Measurements from ENCODE around the gene SGPL1.
A peak's percentile ranks its signal among the peaks of the same experiment; 100 is the strongest.

Gene SGPL1

DNA sequence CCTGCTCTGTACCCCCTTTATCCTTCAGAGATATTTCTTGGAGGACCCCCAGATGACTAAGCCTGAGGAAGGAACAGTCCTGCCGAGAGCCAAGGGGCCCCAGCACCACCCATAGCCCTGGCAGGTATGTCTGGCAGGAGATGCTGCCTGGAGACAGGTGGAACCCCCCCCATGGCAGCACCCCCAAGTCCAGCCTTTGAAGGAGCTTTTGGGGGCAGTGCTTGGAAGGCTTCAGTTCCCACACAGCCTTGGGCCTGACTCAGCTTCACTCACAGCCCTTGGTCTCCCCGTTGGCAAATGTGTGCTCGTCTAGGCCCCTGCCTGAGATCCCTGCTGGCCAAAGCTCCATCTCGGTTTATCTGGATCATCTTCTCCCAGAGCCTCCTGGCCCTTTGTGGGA, 95.6 kb downstream of the SGPL1 start:
- H3K27ac Mint-ChIP-seq: no peak overlapping the region
- no peak overlapping the region for H3K4me3 Mint-ChIP-seq
- H3K27me3 Mint-ChIP-seq (ENCODE audit: low read depth): peaks cover 29% of the 10 kb centered on the region
- TF ChIP-seq, protein P1, sequence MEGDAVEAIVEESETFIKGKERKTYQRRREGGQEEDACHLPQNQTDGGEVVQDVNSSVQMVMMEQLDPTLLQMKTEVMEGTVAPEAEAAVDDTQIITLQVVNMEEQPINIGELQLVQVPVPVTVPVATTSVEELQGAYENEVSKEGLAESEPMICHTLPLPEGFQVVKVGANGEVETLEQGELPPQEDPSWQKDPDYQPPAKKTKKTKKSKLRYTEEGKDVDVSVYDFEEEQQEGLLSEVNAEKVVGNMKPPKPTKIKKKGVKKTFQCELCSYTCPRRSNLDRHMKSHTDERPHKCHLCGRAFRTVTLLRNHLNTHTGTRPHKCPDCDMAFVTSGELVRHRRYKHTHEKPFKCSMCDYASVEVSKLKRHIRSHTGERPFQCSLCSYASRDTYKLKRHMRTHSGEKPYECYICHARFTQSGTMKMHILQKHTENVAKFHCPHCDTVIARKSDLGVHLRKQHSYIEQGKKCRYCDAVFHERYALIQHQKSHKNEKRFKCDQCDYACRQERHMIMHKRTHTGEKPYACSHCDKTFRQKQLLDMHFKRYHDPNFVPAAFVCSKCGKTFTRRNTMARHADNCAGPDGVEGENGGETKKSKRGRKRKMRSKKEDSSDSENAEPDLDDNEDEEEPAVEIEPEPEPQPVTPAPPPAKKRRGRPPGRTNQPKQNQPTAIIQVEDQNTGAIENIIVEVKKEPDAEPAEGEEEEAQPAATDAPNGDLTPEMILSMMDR (IDR thresholded peaks at IDR 0.05; ENCODE audit: unreplicated experiment in 3 of 3): no peak
- peaks cover 42% of the 10 kb centered on the region for H3K4me1 Mint-ChIP-seq
- H3K9me3 Mint-ChIP-seq: no peaks in the 10 kb centered on the region
- H3K36me3 Mint-ChIP-seq (ENCODE audit: low read depth): no peaks in the 10 kb centered on the region

DNA sequence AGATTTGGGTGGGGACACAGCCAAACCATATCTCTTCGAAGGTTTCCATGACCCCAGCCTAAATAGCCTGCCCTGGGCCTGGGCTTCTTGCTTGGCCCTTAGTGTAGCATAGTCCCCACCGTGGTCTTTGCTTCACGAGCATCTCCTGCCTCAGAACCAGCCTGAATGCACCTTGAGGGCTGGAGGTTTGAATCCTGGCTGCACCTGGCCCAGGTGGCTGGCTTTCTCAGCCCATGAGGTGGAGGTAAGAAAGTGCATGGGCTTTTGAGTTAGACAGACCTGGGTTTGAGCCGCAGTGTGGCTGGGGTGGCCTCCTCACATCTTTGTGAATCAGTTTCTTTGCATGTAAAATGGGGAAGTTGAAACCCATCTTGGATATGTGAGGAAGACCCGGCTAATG, 96.8 kb downstream of the SGPL1 start:
- Mint-ChIP-seq H3K27ac (peak overlapping the region; percentile 65 to 94 (median 87)), H3K27me3 (ENCODE audit: low read depth) (peaks cover 25% of the 10 kb centered on the region), H3K4me1 (peaks cover 34% of the 10 kb centered on the region), H3K36me3 (ENCODE audit: low read depth) (no peaks in the 10 kb centered on the region), H3K4me3 (no peak overlapping the region), H3K9me3 (no peaks in the 10 kb centered on the region)
- TF ChIP-seq, protein P1 (IDR thresholded peaks at IDR 0.05; ENCODE audit: unreplicated experiment in 3 of 3): no peak

DNA sequence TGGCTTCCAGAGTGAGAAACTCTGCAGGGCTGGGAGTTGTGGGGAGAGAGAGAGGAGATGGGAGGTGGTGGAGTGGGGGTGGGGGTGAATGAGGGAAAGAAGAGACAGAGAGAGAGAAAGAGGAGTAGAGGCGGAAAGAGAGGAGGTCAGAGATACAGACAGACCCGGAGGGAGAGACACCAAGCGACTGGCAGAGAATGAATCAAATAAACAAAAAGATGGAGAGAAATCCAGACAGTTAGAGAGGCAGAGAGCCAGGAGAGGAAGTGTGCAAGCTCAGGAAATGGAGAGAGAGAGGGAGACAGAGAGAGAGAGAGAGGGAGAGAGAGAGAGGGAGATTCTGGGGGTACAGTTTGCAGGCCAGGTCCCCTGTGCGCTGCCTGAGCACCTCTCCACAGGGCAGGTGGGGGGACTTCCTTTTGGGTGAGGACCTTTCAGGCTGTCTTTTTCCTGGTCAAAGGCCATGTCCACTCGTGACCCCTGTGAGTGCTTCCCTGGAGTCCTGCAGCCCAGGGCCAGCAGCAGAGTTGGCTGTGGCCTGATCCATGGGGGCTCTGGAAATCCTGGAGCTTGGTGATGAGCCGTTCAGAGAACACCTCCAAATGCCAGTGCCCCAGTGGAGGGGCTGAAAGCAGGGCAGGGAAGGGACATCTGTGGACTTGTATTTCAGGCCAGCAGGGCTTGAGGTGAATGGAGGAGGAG, 97.6 kb downstream of the SGPL1 start:
- Mint-ChIP-seq H3K4me1 (peaks cover 33% of the 10 kb centered on the region), H3K27ac (peak overlapping the region; percentile 65 to 94 (median 87)), H3K36me3 (ENCODE audit: low read depth) (no peaks in the 10 kb centered on the region), H3K9me3 (no peaks in the 10 kb centered on the region), H3K27me3 (ENCODE audit: low read depth) (peaks cover 23% of the 10 kb centered on the region), H3K4me3 (peak overlapping the region in 2 of 3 experiments; percentile 17 to 23)
- TF ChIP-seq, protein P1 (IDR thresholded peaks at IDR 0.05; ENCODE audit: unreplicated experiment in 3 of 3): no peak

DNA sequence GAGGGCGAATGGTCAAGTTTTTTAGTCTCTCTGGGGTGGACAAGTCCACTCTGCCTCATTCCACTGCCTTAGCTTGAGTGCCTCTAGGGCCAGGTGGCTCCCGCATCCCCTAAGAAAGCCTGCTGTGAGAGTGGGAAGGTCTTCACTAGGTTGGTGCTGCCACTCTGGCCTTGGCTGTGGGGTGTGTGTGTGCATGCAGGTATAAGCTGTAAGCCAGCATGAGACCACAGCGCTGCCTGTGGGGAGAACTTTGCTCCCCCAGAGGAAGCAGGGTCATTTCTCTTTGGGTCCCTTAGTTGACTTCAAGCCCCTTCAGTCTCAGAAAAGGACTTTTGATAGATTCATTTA, 98.1 kb downstream of the SGPL1 start:
- Mint-ChIP-seq H3K27me3 (ENCODE audit: low read depth) (peaks cover 19% of the 10 kb centered on the region), H3K9me3 (no peaks in the 10 kb centered on the region)

DNA sequence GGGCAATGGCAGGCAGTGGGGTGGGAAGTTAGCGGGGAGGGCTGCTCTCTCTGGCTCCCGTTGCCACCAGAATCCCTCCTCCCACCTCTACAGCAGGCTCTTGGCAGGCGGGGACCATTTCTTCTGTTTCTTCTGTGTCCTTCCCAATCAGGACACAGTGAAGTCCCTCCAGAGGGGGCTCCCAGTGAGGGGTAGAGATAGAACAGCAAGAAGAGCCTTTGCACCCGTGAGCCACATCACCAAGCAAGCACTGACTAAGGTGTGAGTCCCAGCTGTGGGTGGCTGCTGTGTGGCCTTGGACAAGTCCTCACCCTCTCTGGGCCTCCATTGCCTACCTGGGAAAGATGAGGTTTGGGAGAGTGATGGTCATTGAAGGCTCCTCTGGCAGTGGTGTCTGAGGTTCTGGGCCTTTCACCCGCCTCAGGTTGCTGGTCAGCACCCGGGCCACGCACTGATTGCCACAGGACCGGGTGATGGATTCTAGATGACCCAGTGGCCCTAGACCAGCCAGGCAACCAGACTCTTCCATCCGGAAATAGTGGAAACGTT, 98.6 kb downstream of the SGPL1 start:
- H3K27me3 Mint-ChIP-seq (ENCODE audit: low read depth): peaks cover 19% of the 10 kb centered on the region
- TF ChIP-seq, protein P1 (IDR thresholded peaks at IDR 0.05; ENCODE audit: unreplicated experiment in 3 of 3): no peak
- peak overlapping the region in 2 of 3 experiments; percentile 87 to 94 for H3K27ac Mint-ChIP-seq
- H3K9me3 Mint-ChIP-seq: no peaks in the 10 kb centered on the region
- peaks cover 27% of the 10 kb centered on the region for H3K4me1 Mint-ChIP-seq
- H3K36me3 Mint-ChIP-seq (ENCODE audit: low read depth): no peaks in the 10 kb centered on the region
- no peak overlapping the region for H3K4me3 Mint-ChIP-seq

More for the DNA sequence above, 98.1 kb downstream of the SGPL1 start:
- no peak overlapping the region for H3K4me3 Mint-ChIP-seq
- H3K4me1 Mint-ChIP-seq: peaks cover 28% of the 10 kb centered on the region
- peak overlapping the region in 2 of 3 experiments; percentile 87 to 94 for H3K27ac Mint-ChIP-seq
- TF ChIP-seq, protein P1 (IDR thresholded peaks at IDR 0.05; ENCODE audit: unreplicated experiment in 3 of 3): no peak
- H3K36me3 Mint-ChIP-seq (ENCODE audit: low read depth): no peaks in the 10 kb centered on the region

DNA sequence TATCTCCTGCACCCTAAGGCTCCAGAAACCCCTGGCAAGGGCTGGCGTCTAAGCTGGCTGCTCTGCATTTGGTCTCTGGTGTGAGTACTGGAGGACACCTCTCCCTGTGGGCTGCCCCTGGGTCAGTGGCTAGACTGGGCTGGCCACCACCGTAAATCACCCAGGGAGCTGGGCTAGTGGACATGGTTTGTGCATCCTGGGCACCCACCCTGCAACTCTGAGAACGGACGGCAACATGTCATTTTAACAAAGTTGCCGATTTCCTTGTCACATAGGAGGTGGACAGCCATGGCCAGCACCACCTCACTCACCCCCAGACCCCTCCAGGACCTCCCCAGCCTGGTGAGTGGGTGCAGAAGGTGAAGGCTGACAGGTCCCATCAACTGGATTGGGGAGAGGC, 99.5 kb downstream of the SGPL1 start:
- Mint-ChIP-seq H3K36me3 (ENCODE audit: low read depth) (no peaks in the 10 kb centered on the region), H3K27ac (peak overlapping the region in 1 of 3 experiments; percentile 76), H3K4me3 (no peak overlapping the region), H3K27me3 (ENCODE audit: low read depth) (peaks cover 22% of the 10 kb centered on the region), H3K4me1 (peaks cover 30% of the 10 kb centered on the region), H3K9me3 (no peaks in the 10 kb centered on the region)
- TF ChIP-seq, protein P1 (IDR thresholded peaks at IDR 0.05; ENCODE audit: unreplicated experiment in 3 of 3): no peak

Data from nephron (organoid).